Neural cell (in vitro differentiated cells): Measurements from ENCODE around the gene PLSCR3.

ENCODE experiments used
- EZH2 ChIP-seq: fragments of 200-600, 300-800 bp; shearing (Covaris generic), sonication (generic); IDR thresholded peaks from 2 replicates; pipeline ENCODE4 v1.6.1; 2014; ENCODE audit warnings: antibody characterized with exemption, low read length, borderline replicate concordance, mild to moderate bottlenecking; ENCODE audit not compliant: insufficient read depth, poor library complexity, severe bottlenecking
- RAD21 ChIP-seq: fragments of 450-650 bp; conservative IDR thresholded peaks from 2 replicates; pipeline ENCODE4 v1.6.1; 2014; ENCODE audit warnings: antibody characterized with exemption, mild to moderate bottlenecking, moderate library complexity
- TF ChIP-seq, protein P1 (sequence below): IDR thresholded peaks from 2 replicates; pipeline ENCODE4 v1.6.1; 2012; ENCODE audit warnings: borderline replicate concordance
- TF ChIP-seq, protein P2 (sequence below): fragments of 450-650 bp; IDR thresholded peaks from 2 replicates; pipeline ENCODE4 v1.5.1; 2014; ENCODE audit warnings: antibody characterized with exemption, mild to moderate bottlenecking, moderate library complexity; ENCODE audit not compliant: poor library complexity, severe bottlenecking

DNA sequence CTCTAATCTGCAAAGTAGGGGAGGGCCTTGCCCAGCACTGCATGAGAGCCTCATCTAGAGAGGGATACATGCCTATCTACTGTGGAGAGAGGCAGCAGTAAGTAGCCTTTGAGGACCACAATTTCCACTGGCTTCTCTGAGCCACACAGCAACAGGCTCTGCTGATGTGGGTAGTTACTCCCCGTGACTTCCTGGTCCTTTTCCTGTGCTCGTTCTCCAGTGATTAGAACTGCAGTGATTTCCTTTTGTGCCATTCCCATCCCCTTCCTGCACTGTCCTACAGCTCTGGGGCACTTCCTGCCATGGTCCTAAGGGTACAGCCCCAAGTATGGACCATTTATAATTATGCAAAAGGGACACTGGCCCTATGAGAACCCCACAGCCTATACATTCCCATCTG is 3.0 kb downstream of the PLSCR3 start:
- TF ChIP-seq, protein P1, sequence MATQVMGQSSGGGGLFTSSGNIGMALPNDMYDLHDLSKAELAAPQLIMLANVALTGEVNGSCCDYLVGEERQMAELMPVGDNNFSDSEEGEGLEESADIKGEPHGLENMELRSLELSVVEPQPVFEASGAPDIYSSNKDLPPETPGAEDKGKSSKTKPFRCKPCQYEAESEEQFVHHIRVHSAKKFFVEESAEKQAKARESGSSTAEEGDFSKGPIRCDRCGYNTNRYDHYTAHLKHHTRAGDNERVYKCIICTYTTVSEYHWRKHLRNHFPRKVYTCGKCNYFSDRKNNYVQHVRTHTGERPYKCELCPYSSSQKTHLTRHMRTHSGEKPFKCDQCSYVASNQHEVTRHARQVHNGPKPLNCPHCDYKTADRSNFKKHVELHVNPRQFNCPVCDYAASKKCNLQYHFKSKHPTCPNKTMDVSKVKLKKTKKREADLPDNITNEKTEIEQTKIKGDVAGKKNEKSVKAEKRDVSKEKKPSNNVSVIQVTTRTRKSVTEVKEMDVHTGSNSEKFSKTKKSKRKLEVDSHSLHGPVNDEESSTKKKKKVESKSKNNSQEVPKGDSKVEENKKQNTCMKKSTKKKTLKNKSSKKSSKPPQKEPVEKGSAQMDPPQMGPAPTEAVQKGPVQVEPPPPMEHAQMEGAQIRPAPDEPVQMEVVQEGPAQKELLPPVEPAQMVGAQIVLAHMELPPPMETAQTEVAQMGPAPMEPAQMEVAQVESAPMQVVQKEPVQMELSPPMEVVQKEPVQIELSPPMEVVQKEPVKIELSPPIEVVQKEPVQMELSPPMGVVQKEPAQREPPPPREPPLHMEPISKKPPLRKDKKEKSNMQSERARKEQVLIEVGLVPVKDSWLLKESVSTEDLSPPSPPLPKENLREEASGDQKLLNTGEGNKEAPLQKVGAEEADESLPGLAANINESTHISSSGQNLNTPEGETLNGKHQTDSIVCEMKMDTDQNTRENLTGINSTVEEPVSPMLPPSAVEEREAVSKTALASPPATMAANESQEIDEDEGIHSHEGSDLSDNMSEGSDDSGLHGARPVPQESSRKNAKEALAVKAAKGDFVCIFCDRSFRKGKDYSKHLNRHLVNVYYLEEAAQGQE: no peak
- TF ChIP-seq, protein P2, sequence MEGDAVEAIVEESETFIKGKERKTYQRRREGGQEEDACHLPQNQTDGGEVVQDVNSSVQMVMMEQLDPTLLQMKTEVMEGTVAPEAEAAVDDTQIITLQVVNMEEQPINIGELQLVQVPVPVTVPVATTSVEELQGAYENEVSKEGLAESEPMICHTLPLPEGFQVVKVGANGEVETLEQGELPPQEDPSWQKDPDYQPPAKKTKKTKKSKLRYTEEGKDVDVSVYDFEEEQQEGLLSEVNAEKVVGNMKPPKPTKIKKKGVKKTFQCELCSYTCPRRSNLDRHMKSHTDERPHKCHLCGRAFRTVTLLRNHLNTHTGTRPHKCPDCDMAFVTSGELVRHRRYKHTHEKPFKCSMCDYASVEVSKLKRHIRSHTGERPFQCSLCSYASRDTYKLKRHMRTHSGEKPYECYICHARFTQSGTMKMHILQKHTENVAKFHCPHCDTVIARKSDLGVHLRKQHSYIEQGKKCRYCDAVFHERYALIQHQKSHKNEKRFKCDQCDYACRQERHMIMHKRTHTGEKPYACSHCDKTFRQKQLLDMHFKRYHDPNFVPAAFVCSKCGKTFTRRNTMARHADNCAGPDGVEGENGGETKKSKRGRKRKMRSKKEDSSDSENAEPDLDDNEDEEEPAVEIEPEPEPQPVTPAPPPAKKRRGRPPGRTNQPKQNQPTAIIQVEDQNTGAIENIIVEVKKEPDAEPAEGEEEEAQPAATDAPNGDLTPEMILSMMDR: no peak
- TF ChIP-seq RAD21 (no peak), EZH2 (no peak)
